Activated CD4-positive, alpha-beta T cell treated with anti-CD3 and anti-CD28 coated beads, Interleukin-2, Interleukin-4, amounts not matched to agents 100 ng/mL and 50 ng/mL, durations not matched to agents 16 hours and 8 hours (primary cell): ENCODE data around the gene SARNP.
A peak's percentile ranks its signal among the peaks of the same experiment; 100 is the strongest.

Experiments
- DNase-seq: peaks from one replicate; pipeline ENCODE4 v3.0.0-alpha.2; 2020; ENCODE audit warnings: low spot score

SARNP gene

GRCh38 chr12:55724226-55724939 lies 93.1 kb downstream of the SARNP start:
- peak; percentile 71 for DNase-seq

- DNase-seq = no peak
Observed at GRCh38 chr12:55723516-55724225, 93.9 kb downstream of the SARNP start.

GRCh38 chr12:55722948-55723347 lies 94.6 kb downstream of the SARNP start:
- no peak for DNase-seq

DNA sequence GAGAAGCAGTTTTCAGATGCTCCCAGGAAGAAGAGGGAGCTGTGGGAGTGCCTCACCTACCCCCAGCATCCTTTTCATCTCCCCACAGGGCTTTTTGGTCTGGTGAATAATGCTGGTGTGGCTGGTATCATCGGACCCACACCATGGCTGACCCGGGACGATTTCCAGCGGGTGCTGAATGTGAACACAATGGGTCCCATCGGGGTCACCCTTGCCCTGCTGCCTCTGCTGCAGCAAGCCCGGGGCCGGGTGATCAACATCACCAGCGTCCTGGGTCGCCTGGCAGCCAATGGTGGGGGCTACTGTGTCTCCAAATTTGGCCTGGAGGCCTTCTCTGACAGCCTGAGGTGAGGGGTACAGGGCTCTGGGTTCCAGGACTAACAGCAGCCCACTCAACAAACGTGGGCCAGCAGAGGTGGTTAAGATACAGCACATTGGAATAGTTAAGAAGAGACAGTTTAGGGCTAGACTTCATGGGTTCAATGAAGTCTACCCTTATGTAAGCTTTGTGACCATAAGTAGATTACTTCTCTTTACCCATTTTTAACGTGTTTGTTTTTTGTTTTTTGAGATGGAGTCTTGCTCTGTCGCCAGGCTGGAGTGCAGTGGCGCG lies 95.8 kb downstream of the SARNP start:
- no peak for DNase-seq

DNA sequence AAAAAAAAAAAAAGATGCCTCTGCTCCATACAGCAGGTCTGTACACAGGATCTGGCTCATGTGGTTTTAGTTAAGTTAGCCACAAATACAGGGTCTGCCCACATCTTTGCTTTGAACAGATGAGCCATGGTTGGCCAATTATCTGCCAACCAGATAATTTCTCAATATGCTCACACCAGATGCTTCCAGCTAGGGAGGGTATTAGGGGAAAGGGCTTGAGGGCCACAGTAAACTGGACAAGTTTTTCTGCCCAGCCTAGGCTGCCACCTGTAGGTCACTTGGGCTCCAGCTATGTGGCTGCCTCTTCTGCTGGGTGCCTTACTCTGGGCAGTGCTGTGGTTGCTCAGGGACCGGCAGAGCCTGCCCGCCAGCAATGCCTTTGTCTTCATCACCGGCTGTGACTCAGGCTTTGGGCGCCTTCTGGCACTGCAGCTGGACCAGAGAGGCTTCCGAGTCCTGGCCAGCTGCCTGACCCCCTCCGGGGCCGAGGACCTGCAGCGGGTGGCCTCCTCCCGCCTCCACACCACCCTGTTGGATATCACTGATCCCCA lies 96.6 kb downstream of the SARNP start:
- no peak for DNase-seq

DNA sequence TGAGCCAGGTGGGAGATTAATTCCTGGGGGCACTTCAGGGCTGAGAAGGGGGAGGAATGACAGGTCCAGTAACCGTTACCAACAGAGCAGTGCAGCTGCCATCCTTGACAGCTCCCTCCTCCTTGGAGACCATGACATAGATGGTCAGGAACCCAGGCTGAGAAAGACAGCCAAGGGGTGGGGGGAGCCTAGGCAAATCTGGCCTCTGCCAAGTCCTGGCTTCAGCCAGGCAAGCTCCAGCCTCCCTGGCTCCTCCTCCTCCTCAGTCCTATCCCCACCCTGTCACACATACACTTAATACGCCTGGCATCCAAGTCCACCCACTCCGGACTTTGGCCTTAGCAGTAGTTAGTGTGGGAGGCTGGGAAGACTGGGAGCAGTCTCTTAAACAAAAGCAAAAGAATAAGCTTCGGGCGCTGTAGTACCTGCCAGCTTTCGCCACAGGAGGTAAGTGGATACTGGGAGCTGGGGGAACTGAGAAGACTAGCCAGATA lies 97.4 kb downstream of the SARNP start, which contains the start of gene RDH5:
Gene RDH5 (plus strand): TSS at position 323 of the 494 bp plus-strand sequence. CDS start 792 bp downstream, outside the sequence.
- DNase-seq = no peak

DNA sequence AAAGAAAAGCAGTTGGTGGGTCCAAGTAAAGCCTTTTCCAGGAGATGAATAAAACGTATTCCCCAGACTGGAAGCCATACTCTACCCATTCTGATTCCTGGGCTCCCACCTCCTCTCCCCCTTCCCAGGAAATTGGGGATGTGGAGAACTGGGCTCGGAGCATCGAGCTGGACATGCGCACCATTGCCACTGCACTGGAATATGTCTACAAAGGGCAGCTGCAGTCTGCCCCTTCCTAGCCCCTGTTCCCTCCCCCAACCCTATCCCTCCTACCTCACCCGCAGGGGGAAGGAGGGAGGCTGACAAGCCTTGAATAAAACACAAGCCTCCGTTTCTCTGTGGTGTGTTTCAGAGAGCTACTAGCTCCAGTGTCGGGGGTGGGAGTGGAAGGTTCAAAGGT lies 98.2 kb downstream of the SARNP start:
- no peak for DNase-seq

GRCh38 chr12:55718624-55719275 lies 98.8 kb downstream of the SARNP start:
- no peak for DNase-seq

- DNase-seq = no peak
Observed at GRCh38 chr12:55718015-55718414, 99.5 kb downstream of the SARNP start.

- DNase-seq = no peak
Observed at GRCh38 chr12:55717011-55718007, 100.2 kb downstream of the SARNP start.

DNA sequence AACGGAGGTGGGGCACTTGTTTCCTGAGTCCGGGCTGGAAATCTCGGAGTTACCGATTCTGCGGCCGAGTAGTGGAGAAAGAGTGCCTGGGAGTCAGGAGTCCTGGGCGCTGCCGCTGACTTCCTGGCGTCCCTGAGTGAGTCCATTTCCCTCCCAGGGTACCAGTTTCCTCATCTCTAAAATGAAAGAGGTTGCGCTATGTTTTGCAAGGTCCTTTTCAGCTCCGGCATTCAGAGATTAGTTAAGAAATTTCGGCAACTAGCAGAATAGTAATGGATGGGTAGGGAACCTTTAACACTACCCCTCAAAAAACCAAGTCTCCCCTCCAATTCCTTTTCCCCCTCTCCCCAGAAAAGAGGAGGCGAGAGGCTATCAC lies 101.0 kb downstream of the SARNP start:
- no peak for DNase-seq

GRCh38 chr12:55715833-55716581 lies 101.5 kb downstream of the SARNP start, which contains the start of gene BLOC1S1:
TSS of gene BLOC1S1 (plus strand) at chr12:55716046. CDS start at chr12:55716052, 6 bp downstream.
- DNase-seq = peak; percentile 95

- no peak for DNase-seq
Observed at GRCh38 chr12:55715169-55715764, 102.3 kb downstream of the SARNP start.

- no peak for DNase-seq
Observed at GRCh38 chr12:55713721-55714120, 103.8 kb downstream of the SARNP start.

DNA sequence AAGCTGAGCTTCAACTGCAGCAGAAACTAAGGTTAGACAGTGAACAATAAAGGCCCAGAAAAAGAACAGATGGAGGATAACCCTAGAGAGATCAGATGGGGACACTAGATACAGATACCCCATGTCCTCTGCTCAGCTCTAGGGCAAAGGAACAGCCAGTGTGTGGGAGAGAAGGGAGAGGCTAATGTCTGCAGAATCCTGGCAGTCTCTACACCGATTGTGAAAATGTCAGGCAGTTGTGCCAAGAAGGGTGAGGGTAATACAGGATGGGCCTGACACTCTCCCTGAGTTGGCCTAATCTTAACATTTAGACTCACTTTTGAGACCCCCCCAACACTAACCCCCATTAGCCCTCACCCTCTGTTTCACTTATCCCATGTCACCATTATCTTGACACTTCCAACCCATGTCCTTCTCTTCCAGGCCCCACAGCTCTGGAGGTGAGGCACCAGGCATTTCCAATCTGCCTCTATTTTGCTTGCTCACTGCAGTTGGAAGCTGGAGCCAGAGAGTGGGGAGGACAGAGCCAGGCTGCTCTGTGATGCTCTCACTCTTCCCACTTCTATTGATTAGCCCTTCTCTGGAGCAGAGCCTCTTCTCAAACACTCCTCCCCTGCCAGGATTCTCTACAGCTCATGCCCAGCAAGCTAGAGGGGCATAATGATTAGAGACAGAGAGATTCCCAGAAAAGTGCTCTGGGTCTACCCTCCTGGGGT lies 104.7 kb downstream of the SARNP start:
- DNase-seq = no peak

- DNase-seq = no peak
Observed at GRCh38 chr12:55711786-55712553, 105.6 kb downstream of the SARNP start.

GRCh38 chr12:55708695-55709233 lies 108.8 kb downstream of the SARNP start:
- DNase-seq = no peak
